AG04450 (cell line): ENCODE results near the gene KCNH1. TPM values are rescaled to one million over a fixed set of nuclear protein-coding genes. Genes with fewer than 3 reads are reported as not detected.

ENCODE experiments used
- CTCF ChIA-PET: fragments of 300-600, 350-600 bp; formaldehyde crosslinking; extraction: SDS; loops from one replicate; lab custom pipeline; 2022; ENCODE audit warnings: antibody characterized with exemption, inconsistent platforms; lab: Charles Lee
- POLR2A ChIA-PET: fragments of 350-600 bp; formaldehyde crosslinking; extraction: SDS; loops from one replicate; lab custom pipeline; 2021; ENCODE audit warnings: antibody characterized with exemption, inconsistent platforms; lab: Yijun Ruan, JAX
- DNase-seq: peaks from one replicate; pipeline ENCODE4 v3.0.0-alpha.2; 2011; ENCODE audit warnings: low read depth, low spot score
- H3K27ac ChIP-seq: one replicate; pipeline ENCODE4 v1.5.1; 2012; ENCODE audit warnings: low read depth, low read length, control low read depth
- H3K27me3 ChIP-seq: one replicate; pipeline ENCODE4 v1.6.0; 2012; ENCODE audit warnings: low read length; ENCODE audit not compliant: control insufficient read depth, insufficient read depth
- H3K4me3 ChIP-seq: 2 replicates; pipeline ENCODE4 v1.5.1; 2011; ENCODE audit warnings: mild to moderate bottlenecking, low read depth, low read length, control low read depth
- H3K9me3 ChIP-seq: 2 replicates; pipeline ENCODE4 v1.5.1; 2012; ENCODE audit warnings: low read length; ENCODE audit not compliant: control insufficient read depth, insufficient read depth
- CTCF ChIP-seq: IDR thresholded peaks from 2 replicates; pipeline ENCODE4 v1.5.1; 2011; ENCODE audit warnings: low read depth, low read length, control low read depth, inconsistent platforms
- polyA plus RNA-seq: library from polyadenylated mRNA; depleted of rRNA; stranded (reverse); fragments of >200 nt; gene quantifications from 2 replicates; pipeline ENCODE4 v1.2.3, GENCODE V29; 2011

KCNH1 gene
- polyA plus RNA-seq, 1 experiment, result 0.31 TPM

GRCh38 chr1:210801501-210801900, 332.4 kb downstream of the KCNH1 start:
- POLR2A ChIA-PET, result no interaction called here
- CTCF ChIA-PET, result no interaction called here

GRCh38 chr1:210800756-210801155, 333.2 kb downstream of the KCNH1 start:
- Histone ChIP-seq H3K9me3 (no peaks in the 10 kb centered on the region; the same call in 1 of the 2 replicates), H3K4me3 (no peak overlapping the region), H3K27ac (no peak overlapping the region), H3K27me3 (no peaks in the 10 kb centered on the region)
- TF ChIP-seq CTCF, result no peak
- ChIA-PET POLR2A (no interaction called here), CTCF (no interaction called here)
- DNase-seq, result no peak

More at GRCh38 chr1:210801501-210801900, 332.4 kb downstream of the KCNH1 start:
- Histone ChIP-seq H3K27ac (no peak overlapping the region), H3K9me3 (no peaks in the 10 kb centered on the region; the same call in 1 of the 2 replicates), H3K4me3 (no peak overlapping the region), H3K27me3 (no peaks in the 10 kb centered on the region)
- no peak for DNase-seq
- no peak for TF ChIP-seq CTCF

GRCh38 chr1:210800301-210800700, 333.6 kb downstream of the KCNH1 start:
- ChIA-PET POLR2A (no interaction called here), CTCF (no interaction called here)
- DNase-seq, result no peak
- Histone ChIP-seq H3K9me3 (no peaks in the 10 kb centered on the region; the same call in 1 of the 2 replicates), H3K27ac (no peak overlapping the region), H3K27me3 (no peaks in the 10 kb centered on the region), H3K4me3 (no peak overlapping the region)
- no peak for TF ChIP-seq CTCF

GRCh38 chr1:210797422-210797821, 336.5 kb downstream of the KCNH1 start:
- ChIA-PET POLR2A (no interaction called here), CTCF (no interaction called here)
- DNase-seq, result no peak
- no peaks in the 10 kb centered on the region; the same call in 1 of the 2 replicates for H3K9me3 ChIP-seq
- TF ChIP-seq CTCF, result no peak
- H3K27me3 ChIP-seq, result no peaks in the 10 kb centered on the region
- no peak overlapping the region for H3K27ac ChIP-seq
- no peak overlapping the region for H3K4me3 ChIP-seq

GRCh38 chr1:210796421-210796820, 337.5 kb downstream of the KCNH1 start:
- no peak for DNase-seq
- no peak for TF ChIP-seq CTCF
- ChIA-PET CTCF (no interaction called here), POLR2A (no interaction called here)
- Histone ChIP-seq H3K4me3 (no peak overlapping the region), H3K27ac (no peak overlapping the region), H3K27me3 (no peaks in the 10 kb centered on the region), H3K9me3 (no peaks in the 10 kb centered on the region; the same call in 1 of the 2 replicates)
